GM12891 (cell line): Measurements from ENCODE around the gene CROCC2.

Source experiments
- PAX5 ChIP-seq: IDR thresholded peaks from 2 replicates; pipeline ENCODE4 v1.6.1; 2011; ENCODE audit warnings: low read length, moderate library complexity, mild to moderate bottlenecking; ENCODE audit not compliant: insufficient read depth, severe bottlenecking
- POLR2A ChIP-seq: IDR thresholded peaks from 2 replicates; pipeline ENCODE4 v1.6.1; 2011; ENCODE audit warnings: low read depth, low read length, control low read depth
- POLR2AphosphoS5 ChIP-seq: IDR thresholded peaks from 2 replicates; pipeline ENCODE4 v1.6.1; 2011; ENCODE audit warnings: low read depth, low read length, control low read depth
- POU2F2 ChIP-seq: IDR thresholded peaks from 2 replicates; pipeline ENCODE4 v1.6.1; 2011; ENCODE audit warnings: low read depth, mild to moderate bottlenecking, control low read depth, low read length, moderate library complexity
- SPI1 ChIP-seq: IDR thresholded peaks from 2 replicates; pipeline ENCODE4 v1.6.1; 2011; ENCODE audit warnings: low read depth, low read length, control low read depth
- TAF1 ChIP-seq: IDR thresholded peaks from 2 replicates; pipeline ENCODE4 v1.6.1; 2011; ENCODE audit warnings: low read depth, low read length, control low read depth

DNA sequence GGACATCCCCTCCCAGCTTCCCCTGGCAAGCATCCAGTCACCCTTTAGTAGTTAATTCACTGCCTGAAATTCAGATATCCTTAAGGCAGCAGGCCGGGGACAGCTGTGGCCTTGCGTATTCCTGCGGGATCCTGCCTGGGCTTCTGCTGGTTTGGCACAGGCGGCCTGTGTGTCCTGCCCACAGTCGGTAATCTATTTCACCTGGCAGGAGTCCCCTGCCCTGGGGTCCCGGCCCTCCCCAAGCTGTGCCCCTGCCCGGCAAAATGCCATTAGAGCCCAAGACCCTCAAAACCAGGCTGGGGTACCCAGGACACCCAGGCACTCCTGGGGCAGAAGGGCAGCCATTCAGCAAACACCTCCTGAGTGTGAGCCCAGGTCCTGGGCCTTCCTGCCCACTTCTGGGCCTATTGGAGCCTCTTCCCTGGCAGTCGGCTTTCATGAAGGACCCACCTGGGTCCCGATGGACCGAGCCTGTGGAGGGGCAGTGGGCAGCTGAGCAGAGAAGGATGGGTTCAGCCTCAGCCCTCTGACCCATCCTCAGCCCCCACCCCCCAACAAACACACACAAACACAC lies 11.6 kb downstream of the CROCC2 start:
- TF ChIP-seq POLR2AphosphoS5, result no peak
- no peak for TF ChIP-seq TAF1
- TF ChIP-seq POLR2A, result no peak
- TF ChIP-seq PAX5, result no peak
- no peak for TF ChIP-seq POU2F2
- TF ChIP-seq SPI1, result no peak
